Germinal center (tissue), 1 donor: Measurements from ENCODE around the gene ZNF83.
"Not testable (repeated sequence)": the region's sequence is repeated elsewhere in the genome, so short reads cannot be mapped to it uniquely, and the experiment has no call there.

ENCODE experiments used
- DNase-seq: peaks from one replicate; pipeline ENCODE4 v3.0.0; 2012; ENCODE audit warnings: mixed read lengths, low spot score

Gene ZNF83

DNA sequence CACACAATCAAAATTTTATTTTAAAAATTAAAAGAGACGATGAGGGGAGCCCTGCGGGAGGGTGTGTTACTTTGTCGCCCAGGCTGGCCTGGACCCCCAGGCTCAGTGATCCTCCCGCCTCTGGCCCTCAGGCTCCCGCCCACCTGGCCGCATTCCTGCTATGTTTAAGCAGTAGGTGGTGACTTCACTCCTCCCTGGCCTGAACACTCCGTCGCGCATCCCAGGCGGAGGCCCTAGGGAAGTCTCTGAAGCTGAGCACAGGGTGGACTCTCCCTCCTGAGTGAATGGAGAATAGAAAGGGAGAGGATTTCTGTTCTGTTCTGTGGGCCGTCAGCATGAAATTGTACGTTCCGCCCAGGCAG lies 68.5 kb downstream of the ZNF83 start:
- not testable (repeated sequence) for DNase-seq

- DNase-seq: no peak
These were observed 70.2 kb downstream of the ZNF83 start for GRCh38 chr19:52567921-52568320.

GRCh38 chr19:52566588-52566987 lies 71.6 kb downstream of the ZNF83 start:
- no peak for DNase-seq

DNA sequence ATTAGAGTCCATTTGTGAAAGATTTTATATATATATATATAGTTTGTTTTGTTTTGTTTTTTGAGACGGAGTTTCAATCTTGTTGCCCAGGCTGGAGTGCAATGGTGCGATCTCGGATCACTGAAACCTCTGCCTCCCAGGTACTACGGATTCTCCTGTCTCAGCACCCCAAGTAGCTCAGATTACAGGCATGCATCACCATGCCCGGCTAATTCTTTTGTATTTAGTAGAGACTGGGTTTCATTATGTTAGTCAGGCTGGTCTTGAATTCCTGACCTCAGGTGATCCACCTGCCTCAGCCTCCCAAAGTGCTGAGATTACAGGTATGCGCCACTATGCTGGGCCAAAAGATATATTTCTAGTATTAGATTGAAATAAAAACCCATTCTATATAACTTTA lies 72.0 kb downstream of the ZNF83 start:
- no peak for DNase-seq
